ENCODE measurements around the gene MEAK7. TPM values are rescaled to one million over a fixed set of nuclear protein-coding genes. Genes with fewer than 3 reads are reported as not detected.

MEAK7 gene
- total RNA-seq, 1 donor from 2014 or later = 23.1 TPM

DNA sequence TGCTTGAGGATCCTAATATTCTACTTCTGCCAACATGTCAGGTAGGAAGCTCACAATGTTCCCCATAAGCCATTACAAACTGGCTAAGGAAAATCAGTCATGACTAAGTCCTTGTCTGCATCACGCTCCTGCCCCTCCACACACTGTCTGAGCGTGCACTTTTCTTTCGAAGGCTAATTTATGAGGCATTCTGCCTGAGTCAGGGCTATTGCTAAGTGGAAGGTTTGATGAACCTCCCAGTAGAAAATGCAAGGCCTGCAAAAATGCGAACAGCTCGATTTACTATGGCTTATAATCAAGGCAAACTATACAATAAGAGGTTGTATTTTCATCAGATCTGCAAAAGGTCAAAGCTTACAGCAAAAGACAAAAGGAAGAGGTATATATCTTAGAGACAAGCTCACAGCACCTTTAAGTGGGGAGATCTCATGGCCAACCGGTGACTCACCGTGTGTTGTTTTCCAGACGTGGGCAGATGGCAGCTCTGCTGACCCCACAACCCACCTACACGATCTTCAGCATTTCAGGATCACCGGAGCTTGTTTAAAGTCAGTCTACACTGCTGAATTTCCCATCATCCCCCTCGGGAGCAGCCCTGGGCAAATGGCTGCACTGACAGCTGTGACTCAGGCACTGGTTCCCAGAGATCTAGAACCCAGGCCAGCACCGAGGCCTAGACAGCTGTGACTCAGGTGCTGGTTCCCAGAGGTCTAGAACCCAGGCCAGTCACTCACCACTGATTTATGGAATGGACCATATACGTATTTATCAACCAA lies 26.1 kb downstream of the MEAK7 start:
- no peak overlapping the region for H3K4me3 ChIP-seq (ENCODE audit: low read depth, low read length)
- no peak for TF ChIP-seq CTCF (conservative IDR thresholded peaks at IDR 0.05; ENCODE audit: low read depth, low read length)
- peak; percentile 61 for DNase-seq (ENCODE audit: low read depth)

DNA sequence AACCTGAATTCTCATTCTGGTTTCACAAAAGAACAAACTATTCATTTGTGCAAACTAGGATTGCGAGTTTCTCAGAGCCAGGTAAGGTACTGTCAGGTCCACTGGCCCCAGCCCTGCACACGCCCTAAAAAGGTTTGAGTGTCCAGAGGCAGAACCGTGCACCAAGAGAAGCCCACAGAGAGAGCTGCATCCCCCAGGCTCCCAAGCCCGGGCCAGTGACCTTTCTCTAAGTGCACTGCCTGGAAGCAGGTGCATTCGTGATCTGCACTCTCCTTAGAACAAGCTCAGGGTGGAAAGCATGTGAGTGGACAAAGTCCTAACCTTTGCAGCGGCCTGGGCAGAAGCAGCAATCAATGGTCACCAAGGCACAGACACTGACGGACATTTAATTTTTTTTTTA lies 26.8 kb downstream of the MEAK7 start:
- DNase-seq (ENCODE audit: low read depth) = no peak
- no peak for TF ChIP-seq CTCF (conservative IDR thresholded peaks at IDR 0.05; ENCODE audit: low read depth, low read length)
- no peak overlapping the region for H3K4me3 ChIP-seq (ENCODE audit: low read depth, low read length)

DNA sequence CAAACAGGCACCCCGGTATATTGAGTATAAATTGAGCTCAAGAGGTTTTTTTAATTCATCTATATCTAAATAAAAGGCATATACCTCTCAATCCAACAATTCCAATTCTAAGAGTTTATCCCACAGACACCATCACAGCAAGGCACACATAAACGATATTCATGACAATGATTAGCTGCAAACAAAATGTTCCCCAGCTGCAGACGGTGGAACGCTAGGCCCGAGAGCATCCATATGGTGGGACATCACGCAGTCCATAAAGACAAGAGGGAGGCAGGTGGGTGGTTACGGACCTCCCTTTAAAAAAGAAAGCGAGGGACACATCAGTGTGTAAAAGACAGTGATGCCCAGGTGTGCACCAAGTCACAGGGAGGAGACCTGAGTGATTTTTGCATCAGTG lies 28.1 kb downstream of the MEAK7 start:
- no peak for TF ChIP-seq CTCF (conservative IDR thresholded peaks at IDR 0.05; ENCODE audit: low read depth, low read length)
- H3K4me3 ChIP-seq (ENCODE audit: low read depth, low read length) = no peak overlapping the region
- DNase-seq (ENCODE audit: low read depth) = no peak

DNA sequence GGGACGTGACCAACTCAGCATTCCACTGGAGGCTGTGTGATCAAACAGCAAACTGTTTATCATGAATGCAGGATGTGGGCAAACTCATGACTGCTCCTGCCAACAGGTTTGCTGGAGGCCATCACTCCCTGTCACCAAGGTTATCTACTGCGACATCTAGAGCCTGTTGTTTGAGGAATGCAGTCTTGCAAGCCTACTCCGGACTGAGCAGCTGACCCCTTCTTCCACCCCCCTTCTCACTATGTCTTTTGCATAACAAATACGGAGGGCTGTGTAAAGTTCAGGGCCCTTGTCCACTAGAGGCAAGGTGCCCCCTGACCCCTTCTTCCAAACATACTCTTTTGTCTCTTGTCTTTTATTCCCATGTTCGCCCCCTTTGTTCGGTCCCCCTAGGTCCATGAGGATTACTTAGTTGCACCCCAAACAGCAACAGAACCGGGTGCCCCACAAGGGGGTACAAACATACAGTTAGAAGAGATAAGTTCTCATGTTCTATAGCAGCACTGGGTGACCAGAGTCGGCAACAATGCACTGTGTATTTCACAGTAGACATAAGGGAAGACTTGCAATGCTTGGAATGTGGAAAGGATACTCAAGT lies 28.7 kb downstream of the MEAK7 start:
- TF ChIP-seq CTCF (conservative IDR thresholded peaks at IDR 0.05; ENCODE audit: low read depth, low read length) = no peak
- no peak for DNase-seq (ENCODE audit: low read depth)
- no peak overlapping the region for H3K4me3 ChIP-seq (ENCODE audit: low read depth, low read length)

DNA sequence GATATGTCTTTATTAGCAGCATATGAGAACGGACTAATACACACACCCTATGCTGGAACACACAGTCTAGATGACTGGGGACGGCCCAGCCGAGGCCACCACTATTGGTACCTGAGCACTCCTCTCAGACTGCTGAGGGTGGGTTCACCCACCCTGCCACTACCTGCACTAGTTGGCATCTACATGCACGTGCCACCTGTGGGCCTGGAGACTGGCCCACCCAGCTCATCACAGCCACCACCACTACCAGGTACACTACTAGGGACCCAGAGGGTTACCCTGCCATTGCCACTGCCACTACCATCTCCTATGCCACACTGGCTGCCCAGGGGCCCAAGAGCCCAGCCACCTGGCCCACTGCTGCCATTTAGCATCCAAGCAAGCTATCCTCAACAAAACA lies 32.5 kb downstream of the MEAK7 start:
- H3K4me3 ChIP-seq (ENCODE audit: low read depth, low read length) = no peak overlapping the region
- no peak for DNase-seq (ENCODE audit: low read depth)
- no peak for TF ChIP-seq CTCF (conservative IDR thresholded peaks at IDR 0.05; ENCODE audit: low read depth, low read length)

DNA sequence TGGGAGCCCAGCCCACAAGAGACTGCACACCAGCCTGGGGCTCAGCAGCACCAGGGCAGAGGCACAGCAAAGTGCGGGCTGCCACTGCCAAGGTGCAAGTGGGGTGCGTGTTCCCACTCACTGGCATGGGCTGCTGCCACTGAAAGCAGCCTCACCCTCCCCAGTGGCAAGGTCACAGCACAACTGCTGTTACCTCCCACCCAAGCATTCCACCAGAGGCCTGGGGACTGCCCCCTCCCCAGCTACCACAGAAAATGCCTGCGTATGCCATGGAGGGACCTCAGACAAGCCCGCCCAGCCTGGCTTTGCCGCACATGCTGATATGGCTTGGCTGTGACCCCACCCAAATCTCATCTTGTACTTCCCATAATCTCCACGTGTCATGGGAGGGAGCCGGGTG lies 33.1 kb downstream of the MEAK7 start:
- H3K4me3 ChIP-seq (ENCODE audit: low read depth, low read length) = no peak overlapping the region
- no peak for TF ChIP-seq CTCF (conservative IDR thresholded peaks at IDR 0.05; ENCODE audit: low read depth, low read length)
- no peak for DNase-seq (ENCODE audit: low read depth)

GRCh38 chr16:84467709-84468108 lies 36.8 kb downstream of the MEAK7 start:
- no peak for DNase-seq (ENCODE audit: low read depth)
- no peak overlapping the region for H3K4me3 ChIP-seq (ENCODE audit: low read depth, low read length)
- no peak for TF ChIP-seq CTCF (conservative IDR thresholded peaks at IDR 0.05; ENCODE audit: low read depth, low read length)

All from epithelial cell of proximal tubule (primary cell).